ENCODE data around the gene HSP90AB1. TPM values are rescaled to one million over a fixed set of nuclear protein-coding genes. Genes with fewer than 3 reads are reported as not detected.

HSP90AB1 gene
- total and polyA plus RNA-seq, 9 of the 15 experiments (the other 6 are each of a cell fraction or from before 2014, with no cell fraction given) = 1,780 to 3,358 (median 2,262) TPM

GRCh38 chr6:44237813-44238433, 9.0 kb upstream of the HSP90AB1 start (continued):
- TF ChIP-seq, protein P1, sequence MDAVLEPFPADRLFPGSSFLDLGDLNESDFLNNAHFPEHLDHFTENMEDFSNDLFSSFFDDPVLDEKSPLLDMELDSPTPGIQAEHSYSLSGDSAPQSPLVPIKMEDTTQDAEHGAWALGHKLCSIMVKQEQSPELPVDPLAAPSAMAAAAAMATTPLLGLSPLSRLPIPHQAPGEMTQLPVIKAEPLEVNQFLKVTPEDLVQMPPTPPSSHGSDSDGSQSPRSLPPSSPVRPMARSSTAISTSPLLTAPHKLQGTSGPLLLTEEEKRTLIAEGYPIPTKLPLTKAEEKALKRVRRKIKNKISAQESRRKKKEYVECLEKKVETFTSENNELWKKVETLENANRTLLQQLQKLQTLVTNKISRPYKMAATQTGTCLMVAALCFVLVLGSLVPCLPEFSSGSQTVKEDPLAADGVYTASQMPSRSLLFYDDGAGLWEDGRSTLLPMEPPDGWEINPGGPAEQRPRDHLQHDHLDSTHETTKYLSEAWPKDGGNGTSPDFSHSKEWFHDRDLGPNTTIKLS (IDR thresholded peaks at IDR 0.05; ENCODE audit: borderline replicate concordance, low read depth) = peak; percentile 83; the same call in 1 of the 2 replicates
- TF ChIP-seq MCM2 (IDR thresholded peaks at IDR 0.05; ENCODE audit: low read depth) (no peak), KLF1 (tag; IDR thresholded peaks at IDR 0.05) (peak; percentile 81), SIN3A (IDR thresholded peaks at IDR 0.05; ENCODE audit: borderline replicate concordance in 2 of 2, control insufficient read depth in 1 of 2, low read depth in 2 of 2, low read length in 2 of 2) (no peak), POLR2A (conservative IDR thresholded peaks at IDR 0.05) (peak; percentile 81), KLF10 (CRISPR knock-in tag; IDR thresholded peaks at IDR 0.05) (no peak), ZNF76 (CRISPR knock-in tag; IDR thresholded peaks at IDR 0.05; ENCODE audit: borderline replicate concordance) (no peak), MBD2 (IDR thresholded peaks at IDR 0.05; ENCODE audit: borderline replicate concordance, low read depth) (peak; percentile 33; the same call in 1 of the 2 replicates), HNRNPH1 (optimal IDR thresholded peaks at IDR 0.05; ENCODE audit: low read depth, low read length) (no peak), KDM5B (IDR thresholded peaks at IDR 0.05; ENCODE audit: insufficient replicate concordance, low read depth, low read length) (peak; percentile 69), PCBP1 (IDR thresholded peaks at IDR 0.05; ENCODE audit: low read depth, low read length, poor library complexity, severe bottlenecking) (peak; percentile 68), ZNF318 (IDR thresholded peaks at IDR 0.05; ENCODE audit: borderline replicate concordance in 1 of 2, low read depth in 1 of 2) (no peak)
- TF ChIP-seq, protein P2, sequence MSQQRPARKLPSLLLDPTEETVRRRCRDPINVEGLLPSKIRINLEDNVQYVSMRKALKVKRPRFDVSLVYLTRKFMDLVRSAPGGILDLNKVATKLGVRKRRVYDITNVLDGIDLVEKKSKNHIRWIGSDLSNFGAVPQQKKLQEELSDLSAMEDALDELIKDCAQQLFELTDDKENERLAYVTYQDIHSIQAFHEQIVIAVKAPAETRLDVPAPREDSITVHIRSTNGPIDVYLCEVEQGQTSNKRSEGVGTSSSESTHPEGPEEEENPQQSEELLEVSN (IDR thresholded peaks at IDR 0.05; ENCODE audit: borderline replicate concordance in 1 of 2, extremely low read depth in 1 of 2, insufficient read depth in 1 of 2, insufficient read length in 1 of 2, low read depth in 1 of 2, low read length in 1 of 2, poor library complexity in 1 of 2, severe bottlenecking in 1 of 2) = peak in 1 of 2 experiments; percentile 74

All from K562 (cell line).